Stimulated activated CD8-positive, alpha-beta memory T cell treated with anti-CD3 and anti-CD28 coated beads, Interleukin-2, amount 100 ng/mL, for 1 hour (primary cell): Measurements from ENCODE around the gene DST.

Source experiments
- DNase-seq, 2 donors: peaks; one replicate each; pipeline ENCODE4 v3.0.0-alpha.2; 2020; ENCODE audit warnings: low read depth in 2 of 2

The DST gene

DNA sequence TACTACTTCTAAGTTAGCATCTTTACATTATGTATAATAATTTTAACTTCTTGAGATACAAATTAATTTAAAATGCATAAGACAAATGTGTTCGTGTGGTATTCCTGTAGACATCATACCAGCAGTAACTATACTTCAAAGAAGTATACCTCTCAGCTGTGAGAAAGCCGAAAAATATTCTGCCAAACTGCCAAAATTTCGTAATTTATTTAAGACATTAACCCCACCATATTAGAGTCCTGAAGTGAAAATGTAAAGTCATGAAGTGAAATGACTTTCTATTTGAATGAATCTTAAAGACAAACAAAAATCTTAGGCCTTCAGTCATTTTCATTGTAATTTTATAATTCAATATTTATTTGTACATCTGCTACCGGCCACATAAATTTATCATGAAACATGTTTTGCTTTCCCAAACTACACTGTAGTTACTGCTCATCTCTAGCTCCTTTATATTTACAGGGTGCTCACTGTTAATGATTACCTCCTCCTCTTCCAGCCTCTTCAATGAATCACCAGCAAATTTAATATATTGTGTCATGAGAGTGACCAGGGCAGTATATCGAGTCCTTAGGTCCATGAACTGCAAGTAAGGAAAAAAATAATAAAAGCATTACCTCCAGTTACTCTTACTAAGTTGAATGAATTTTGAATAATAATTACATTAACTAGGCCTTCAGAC, 18.5 kb downstream of the DST start:
- DNase-seq = no peak

GRCh38 chr6:56620229-56620868, 22.3 kb downstream of the DST start:
- DNase-seq = no peak

DNA sequence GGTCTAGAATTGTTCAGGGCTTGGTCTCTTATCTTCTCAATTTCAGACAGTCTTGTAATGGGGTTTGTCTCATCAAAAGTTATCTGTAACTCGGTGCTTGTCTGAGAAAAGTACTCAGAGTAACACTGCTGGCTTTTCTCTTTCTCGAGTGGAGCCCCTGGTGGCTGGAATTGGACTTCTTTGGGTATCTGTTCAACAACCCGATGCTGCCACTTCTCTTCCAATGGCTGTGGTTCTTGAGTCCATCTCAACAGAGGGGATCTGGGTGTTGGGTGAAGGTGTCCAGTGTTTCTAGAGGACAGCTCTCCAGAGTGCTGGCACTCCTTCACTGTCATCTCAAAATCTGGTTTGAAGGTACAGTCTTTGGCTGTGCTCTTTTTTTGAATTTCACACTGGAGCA, 24.6 kb downstream of the DST start:
- no peak for DNase-seq

- no peak for DNase-seq
These were observed 25.7 kb downstream of the DST start for GRCh38 chr6:56616967-56617366.

GRCh38 chr6:56613247-56613851, 29.3 kb downstream of the DST start:
- no peak for DNase-seq

- DNase-seq = no peak
These were observed 34.4 kb downstream of the DST start for GRCh38 chr6:56608332-56608731.

GRCh38 chr6:56607111-56607752, 35.5 kb downstream of the DST start:
- no peak for DNase-seq

- no peak for DNase-seq
These were observed 37.3 kb downstream of the DST start for GRCh38 chr6:56605435-56605834.

DNA sequence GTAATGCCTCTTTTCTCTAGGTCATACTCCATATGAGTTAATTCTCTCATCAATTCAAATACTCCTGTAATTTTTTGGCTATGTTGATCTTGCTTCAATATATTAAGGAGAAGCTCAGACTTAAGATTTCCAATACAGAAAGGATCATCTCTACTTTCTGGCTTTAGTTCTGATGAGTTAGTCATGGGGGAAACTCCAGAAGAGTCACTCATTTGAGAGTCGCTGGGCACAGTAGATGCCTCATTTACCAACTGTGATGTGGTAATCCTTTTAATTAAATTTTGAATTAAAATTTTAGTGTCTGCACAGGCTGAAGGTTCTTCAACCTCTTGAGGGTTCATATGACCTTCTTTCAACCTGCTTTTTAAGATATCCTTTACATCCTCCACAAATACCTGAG, 38.5 kb downstream of the DST start:
- no peak for DNase-seq

GRCh38 chr6:56601390-56601789, 41.3 kb downstream of the DST start:
- no peak for DNase-seq

DNA sequence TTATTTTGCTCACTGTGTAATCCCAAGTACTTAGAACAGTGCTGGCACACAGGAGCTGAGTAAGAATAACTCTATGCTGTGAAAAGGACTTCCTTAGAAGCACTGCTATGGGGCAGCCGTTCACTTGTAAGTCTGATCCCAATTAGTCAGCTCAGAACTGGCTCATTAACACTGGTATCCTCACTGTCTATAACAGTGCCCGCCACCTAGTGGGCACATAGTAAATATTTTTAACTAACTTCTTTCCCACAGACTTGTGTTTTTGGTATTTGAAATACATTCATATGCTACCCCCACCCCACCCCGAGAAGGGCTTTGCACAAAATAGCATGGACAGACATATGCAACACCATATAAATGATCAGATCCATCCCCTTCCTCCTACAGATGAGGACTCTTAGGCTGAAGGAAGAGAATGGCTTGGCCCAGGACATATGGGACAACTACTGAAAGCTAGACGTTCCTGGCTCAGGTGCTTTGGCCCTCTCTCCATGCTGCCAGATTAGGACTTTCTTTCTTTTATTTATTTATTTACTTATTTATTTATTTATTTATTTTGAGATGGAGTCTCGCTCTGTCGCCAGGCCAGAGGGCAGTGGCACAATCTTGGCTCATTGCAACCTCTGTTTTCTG, 47.1 kb downstream of the DST start:
- no peak for DNase-seq

- DNase-seq = no peak
These were observed 48.0 kb downstream of the DST start for GRCh38 chr6:56594699-56595098.

DNA sequence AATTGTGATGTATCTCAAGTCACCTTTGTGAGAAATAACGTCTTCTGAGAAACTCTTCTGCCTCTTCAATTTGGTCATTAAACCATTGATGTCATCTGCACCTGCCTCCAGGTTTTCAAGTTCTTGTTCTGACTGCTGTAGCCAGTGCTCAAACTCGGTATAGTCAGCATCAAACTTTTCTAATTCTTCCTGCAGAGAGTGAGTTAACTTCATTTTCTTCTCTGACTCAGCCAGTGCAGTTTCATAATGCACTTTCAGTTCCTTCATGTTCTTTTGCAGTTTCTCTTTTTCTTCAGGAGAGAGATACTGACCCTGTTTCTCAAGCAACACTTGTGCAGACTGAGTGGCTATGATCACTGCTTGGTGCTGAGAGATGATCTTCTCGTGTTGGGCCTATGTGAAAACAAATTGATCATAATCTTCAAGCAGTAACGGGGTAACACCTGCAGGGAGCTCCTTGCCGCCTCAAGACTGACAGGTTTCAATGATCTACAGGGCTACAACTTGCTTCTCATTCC, 48.8 kb downstream of the DST start:
- DNase-seq = no peak

- DNase-seq = no peak
These were observed 60.5 kb downstream of the DST start for GRCh38 chr6:56582236-56582635.

GRCh38 chr6:56581296-56581925, 61.3 kb downstream of the DST start:
- DNase-seq = no peak

DNA sequence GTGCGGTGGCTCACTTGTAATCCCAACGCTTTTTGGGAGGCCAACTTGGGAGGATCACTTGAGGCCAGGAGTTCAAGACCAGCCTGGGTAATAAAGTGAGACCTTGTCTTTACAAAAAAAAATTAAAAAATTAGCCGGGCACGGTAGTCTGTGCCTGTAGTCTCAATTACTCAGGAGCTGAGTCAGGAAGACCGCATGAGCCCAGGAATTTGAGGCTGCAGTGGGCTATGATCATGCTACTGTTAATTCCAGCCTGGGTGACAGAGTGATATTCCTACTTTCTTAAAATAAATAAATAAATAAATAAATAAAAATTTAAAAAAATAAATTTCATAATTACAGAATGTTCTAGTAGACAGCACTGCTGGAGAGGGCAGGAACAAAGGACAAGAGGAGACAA, 62.4 kb downstream of the DST start:
- DNase-seq = no peak

DNA sequence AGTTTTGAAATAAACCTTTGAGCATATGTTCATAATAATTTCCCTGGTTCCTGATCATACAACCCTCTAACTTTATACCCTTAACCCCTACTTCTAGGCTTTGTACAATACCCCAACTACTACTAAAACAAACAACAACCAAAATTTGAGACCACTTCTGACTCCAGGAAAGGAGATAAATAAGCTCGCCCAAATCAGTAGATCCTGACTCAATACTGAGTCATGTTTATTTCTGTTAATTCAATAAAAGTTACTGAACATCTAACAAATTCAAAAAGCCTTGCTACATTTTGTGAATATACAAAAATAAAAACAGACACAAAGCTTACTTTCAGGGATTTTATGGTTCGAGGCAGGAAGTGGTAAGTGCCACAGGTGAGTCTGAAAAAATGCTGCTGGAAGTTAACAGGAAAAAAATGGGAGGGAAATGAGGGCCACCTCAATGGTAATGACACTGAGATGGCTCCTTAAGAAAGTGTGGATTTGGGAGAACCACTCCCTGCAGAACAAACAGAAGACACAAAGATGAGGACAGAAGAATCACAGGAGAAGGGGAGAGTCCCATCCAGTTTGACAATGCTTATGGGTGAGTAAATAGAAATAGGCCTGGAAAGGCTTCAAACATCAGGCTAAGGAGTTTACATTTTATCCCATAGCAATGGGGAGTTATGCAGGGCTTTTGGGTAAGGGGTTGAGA, 63.4 kb downstream of the DST start:
- no peak for DNase-seq

- no peak for DNase-seq
These were observed 67.0 kb downstream of the DST start for GRCh38 chr6:56575736-56576135.

DNA sequence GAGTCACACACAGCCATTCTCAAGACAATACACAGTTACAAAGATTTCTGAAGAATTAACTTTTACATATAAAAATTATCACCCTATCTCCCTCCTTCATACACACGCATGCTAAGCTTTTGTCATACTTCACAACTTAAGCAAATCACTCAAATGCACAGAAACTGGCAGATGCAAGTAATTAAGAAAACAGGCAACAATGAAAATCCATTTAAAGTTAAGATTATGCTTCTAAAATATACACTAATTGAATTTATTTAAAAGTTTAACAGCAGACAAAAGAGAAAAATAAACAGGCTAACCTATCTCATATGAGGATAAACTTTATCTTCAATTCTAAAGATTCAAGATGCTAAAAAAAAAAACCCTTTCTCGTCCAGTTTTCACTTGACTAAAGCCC, 68.4 kb downstream of the DST start:
- no peak for DNase-seq

DNA sequence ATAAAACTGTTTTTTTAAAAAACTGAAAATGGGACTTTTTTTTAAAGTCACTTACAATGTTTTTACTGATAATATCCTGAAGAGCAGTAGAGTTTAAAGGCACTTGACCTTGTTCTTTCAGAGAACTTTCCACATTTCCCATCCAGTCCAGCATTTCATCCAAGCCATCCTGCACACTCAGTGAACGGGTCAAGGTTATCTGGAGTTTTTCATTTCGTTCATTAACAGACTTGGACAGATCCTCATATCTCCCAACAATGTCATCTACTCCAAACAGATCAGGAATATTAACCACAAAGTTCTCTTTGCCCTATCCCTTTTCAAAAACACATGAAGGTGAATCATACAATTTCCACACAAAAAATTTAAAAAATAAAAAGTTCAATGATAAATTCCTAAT, 69.1 kb downstream of the DST start:
- no peak for DNase-seq
